COLO668 (cell line): ENCODE data around the gene RGL1.

Experiments used
- DNase-seq: peaks from one replicate; lab custom pipeline; 2025; ENCODE audit not compliant: unreplicated experiment; lab: John Stamatoyannopoulos, UW

The RGL1 gene

DNA sequence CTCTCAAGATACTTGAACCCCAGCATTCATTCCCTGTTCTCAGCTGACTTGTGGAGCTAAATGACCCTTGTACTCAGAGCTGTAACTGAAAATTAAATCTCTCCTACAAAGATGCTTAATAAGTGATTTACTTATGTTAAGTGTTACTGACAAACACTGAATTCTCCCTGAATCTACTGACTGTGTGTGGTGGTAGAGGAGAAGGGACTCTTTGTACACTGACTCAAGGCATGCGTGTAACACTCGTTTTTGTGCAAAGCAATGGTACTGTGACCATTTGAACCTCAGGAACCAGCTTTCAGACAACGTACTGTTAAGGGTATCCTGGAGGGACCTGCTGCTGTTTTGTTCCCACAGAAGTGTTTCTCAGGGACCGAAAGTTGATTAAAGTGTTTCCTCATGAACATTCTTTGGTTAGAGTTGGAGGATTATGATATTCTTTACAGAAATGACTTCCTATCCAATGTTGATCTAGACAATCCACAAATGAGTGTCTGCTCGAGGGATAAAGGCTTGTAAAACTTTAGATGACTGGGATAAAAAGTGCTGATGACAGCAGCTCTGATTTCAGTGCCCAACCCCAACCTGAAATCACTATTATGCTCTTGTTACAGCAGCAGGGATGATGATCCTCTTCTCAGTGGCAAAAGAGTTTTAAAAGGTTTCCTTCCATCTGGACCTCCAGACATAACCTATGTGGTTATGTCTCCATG, 12.8 kb downstream of the RGL1 start:
- no peak for DNase-seq

DNA sequence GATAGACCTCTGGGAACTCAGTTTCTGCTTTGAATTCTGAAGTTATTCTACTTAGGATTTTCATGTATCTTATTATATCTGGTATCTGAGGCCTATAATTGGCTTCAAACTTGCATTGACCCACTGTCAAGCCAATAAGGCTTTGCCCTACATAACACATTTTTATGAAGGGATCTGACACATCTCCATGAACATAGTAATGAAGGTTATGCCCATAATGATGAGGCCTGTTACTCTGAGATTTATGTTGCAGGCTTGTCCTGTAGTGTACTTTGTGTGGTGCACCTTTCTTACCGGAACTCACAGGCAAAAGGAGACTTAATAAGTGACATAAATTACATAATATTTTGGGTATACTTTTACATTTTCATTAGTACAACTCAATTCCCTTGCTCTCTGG, 14.1 kb downstream of the RGL1 start:
- no peak for DNase-seq

DNA sequence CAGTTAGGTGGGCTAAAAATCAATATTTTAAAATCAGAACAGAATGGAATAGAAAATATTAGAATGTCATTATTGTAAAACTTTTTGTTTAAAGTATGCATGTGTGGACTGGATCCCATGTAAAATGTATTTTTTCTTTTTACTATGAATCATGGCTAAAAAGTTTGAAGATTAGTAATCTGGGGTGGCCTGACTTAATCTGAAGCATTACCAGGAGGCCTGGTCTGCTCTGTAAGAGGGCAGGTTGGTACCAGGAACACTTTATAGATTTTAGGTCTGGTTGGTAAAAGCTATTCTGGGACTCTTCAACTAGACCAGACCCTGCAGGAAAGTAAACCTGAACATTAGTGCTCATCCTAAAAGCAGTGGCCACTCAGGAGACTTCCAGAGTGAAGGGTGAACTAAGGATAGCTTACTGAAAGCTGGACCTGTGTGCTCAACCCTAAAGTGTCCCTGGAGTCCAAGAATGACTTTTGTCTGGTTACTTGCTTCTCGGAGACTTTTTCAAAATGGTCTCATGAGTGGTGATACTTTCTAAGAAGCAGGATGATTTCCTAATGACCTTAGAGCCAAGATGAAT, 16.5 kb downstream of the RGL1 start:
- DNase-seq, result no peak

DNA sequence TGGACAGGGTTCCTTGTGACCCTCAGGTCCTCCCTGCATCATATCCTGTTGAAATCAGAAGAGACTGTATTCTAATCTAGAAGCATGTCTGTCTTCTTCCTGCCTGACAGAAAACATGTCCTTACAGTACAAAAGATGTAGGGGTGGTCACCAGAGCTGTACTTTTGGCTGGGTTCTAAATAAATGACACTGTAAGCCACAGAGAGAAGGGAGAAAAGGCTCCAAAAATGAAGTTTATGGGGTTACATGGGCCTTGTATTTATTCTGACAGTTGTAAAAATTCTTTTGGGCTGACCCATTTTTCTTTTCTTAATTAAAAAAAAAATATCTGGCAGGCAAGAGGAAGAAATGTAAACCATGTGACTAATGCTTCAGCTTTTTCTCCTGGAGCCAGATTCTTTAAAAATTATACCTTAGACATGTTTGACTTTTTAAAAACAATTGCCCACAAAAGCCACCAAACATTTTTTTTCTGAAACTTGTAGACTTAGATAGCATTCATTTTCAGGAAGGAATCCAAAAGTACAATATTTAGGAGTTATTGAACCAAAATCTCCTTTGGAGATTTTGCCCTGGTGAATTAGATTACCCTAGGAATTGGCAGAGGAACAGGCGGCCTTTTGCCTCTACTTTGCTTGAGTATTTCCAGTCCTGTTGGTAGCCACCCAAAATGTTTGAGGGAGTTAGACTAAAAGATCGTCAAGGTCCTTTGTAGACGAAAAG, 17.1 kb downstream of the RGL1 start:
- DNase-seq, result no peak

DNA sequence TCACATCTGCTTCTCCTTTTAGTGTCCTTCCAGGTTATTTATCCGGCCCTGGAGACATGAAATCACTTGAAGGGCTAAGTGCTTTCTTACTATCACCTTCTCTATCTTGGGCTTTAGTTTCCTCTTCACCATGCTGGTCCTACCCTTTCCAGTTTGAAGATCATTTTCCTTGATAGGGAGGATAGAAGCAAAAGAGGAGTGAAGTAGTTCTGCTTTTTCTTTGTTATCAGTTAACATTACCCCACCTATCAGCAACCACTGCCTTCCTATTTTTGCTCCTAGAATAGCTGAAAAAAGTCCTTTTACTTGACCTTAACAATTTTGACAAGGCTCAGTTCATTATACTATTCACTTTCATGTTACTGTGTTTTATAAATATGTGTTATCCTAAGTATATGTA, 19.4 kb downstream of the RGL1 start:
- no peak for DNase-seq

DNA sequence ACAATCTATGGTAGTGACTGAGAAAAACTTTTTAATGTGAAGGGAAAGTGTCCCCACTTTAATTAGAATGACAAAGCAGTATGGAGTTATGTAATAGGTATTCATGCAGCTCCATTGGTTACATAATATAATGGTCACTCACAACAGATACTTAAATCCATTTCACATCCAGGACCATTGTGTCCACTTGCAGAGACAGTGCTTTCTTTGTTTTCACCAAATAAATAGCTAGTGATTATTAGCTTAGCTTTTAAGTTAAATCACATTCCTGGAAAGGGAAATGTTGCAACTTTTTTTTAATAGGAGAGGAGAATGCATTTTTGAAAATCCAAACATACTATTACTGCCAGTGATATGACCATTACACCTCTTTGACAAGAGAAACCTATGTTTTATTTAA, 22.9 kb downstream of the RGL1 start:
- DNase-seq, result no peak

DNA sequence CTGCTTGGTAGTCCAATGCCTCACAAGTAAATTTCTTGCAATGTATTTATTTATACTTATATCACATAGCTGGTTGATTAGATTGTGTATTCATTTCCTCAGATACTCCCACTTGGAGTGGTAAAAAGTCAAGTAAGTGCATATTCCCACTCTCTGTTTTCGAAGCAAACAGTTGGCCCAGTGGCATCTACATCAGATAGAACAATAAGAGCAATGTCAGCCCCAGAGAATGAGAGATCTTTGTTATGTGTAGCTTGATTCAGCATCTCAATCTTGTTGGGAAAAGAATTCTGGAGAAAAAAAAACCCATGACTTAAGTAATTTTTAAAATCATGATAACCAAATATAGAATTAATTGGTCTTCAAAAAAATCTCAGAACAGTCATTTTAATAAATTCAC, 25.5 kb downstream of the RGL1 start:
- no peak for DNase-seq

DNA sequence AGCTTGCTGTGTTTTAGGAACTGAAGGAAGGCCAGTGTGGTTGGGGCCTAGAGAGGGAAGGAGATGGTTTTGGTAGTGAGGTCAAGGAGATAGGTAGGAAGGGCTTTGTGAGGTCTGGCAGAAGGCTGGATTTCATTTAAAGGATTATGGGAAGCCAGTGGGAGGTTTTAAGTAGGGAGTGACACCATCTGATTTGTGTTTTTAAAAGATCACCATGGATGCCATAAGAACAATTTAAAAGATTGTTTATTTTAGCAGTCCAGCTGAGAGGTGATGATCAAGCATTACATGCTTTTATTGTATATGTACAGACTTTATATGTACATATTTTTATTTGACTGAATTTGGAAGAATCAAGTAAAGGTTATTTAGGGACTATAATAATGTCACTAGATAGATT, 26.4 kb downstream of the RGL1 start:
- no peak for DNase-seq

DNA sequence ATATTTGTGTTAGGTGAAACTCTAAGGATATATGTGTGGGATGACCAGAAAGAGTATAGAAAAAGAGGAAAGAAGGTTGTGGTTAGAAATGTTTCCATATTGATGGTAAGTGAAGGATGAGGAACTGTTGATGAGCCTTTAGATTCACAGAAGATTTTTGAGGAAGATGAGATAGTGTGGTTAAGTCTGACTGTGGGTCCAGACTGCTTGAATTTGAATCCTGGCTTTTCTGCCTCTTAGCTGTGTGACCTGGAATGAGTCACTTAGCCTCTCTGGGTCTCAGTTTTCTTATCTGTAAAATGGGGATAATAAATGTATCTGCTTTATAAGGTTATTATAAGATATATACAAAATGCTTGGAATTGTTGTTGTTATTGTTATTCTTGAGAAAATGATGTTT, 27.5 kb downstream of the RGL1 start:
- no peak for DNase-seq

DNA sequence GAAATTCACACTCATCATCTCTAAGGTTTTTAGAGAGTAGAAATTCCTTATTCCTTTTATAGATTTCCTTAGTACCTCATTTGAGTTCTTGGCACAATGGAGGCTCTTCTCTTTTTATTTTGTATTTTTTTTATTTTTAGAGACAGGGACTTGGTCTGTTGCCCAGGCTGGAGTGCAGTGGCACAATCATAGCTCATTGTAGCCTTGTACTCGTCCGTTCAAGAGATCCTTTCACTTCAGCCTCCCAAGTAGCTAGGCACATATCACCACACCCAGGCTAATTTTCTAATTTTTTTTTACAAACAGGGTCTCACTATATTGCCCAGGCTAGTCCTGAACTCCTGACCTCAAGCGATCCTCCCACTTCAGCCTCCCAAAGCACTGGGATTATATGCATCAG, 29.6 kb downstream of the RGL1 start:
- DNase-seq, result no peak

DNA sequence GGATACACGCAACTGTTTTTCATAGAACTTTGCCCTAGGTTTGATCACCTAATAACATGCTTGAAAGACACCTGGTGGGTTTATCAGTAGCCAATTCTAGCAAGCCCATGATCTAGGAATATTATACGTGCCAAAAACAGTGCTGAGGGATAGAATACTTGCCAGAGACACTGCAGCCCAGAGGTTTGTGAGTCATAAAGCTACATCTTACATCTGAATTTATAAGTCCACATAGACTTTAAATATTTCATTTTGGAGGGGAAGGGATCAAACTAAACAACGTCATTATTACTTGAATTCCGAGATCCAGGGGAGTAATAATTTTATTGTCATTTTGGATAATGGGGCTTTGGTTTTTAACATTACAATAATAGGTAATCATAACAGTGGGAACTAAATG, 31.7 kb downstream of the RGL1 start:
- no peak for DNase-seq

DNA sequence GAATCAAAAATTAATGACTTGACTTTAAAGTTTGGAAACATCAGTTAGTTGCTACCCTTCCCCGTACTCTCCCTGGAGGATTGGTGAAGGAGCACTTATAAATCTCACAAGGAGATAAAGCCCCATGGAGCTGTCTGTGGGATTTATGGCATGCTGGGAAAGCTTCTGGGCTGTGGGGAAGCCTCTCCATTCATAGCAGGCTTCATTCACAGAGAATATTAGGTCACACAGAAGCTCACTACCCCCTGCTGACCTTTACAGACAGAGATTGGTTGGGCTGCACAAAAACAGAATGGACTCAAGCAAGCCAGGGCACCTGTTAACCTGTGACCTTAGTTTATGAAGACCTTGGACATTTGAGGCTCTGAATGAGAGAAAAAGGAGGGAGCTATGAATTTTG, 32.1 kb downstream of the RGL1 start:
- no peak for DNase-seq

DNA sequence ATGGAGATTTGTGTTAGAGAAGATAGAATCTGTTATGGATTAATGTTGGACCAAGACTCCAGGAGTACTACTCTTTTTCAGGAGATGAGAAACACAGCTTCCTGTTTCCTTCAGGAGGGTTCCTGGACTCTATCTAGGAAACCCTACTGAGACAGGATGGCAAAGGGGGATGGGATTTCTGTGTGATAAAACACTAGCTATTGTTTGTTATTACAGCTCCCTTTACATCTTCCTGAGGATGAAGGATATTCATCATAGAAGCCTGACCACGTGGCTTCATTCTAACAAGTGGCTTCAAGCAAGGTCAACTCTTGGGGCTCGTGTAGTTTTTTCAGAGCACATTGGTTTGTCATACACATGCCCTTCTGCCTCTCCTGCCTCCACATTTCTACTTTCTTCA, 33.3 kb downstream of the RGL1 start:
- DNase-seq, result no peak

DNA sequence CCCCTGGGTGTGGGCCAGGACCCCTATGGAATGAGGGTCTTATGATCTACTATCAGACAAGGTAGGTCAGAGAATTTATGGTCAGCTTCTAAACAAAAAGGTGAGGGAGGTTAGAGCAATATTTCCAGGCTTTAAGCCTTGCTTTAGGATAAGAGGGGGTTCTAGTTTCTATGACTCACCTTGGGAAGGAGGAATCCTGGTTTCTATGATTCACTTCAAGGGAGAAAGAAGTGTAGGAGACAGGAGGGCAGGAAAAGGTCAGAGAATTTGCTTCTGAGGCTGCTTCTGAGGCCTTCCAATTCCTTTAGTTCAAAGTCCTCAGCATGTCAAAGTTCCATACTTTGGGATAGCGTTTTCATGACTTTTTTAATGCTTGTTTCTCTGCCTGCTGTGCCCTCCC, 35.2 kb downstream of the RGL1 start:
- no peak for DNase-seq

DNA sequence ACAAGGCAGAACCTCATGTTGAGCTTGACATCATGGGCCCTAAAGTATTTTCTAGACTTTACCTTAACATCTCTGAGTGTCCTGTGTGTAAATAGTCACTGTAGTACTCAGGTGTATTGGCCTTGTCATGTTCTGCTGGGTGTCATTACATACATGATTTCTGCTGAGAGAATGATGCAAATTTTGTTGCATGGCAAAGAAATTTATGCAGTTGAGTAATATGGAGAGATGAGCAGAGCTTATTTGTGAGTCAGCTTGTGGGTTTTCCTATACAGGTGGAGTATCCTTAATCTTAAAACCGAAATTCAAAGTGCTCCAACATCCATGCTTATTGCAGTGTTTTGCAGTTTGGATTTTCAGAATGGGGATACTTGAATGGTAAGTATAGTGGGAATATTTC, 36.6 kb downstream of the RGL1 start:
- no peak for DNase-seq

DNA sequence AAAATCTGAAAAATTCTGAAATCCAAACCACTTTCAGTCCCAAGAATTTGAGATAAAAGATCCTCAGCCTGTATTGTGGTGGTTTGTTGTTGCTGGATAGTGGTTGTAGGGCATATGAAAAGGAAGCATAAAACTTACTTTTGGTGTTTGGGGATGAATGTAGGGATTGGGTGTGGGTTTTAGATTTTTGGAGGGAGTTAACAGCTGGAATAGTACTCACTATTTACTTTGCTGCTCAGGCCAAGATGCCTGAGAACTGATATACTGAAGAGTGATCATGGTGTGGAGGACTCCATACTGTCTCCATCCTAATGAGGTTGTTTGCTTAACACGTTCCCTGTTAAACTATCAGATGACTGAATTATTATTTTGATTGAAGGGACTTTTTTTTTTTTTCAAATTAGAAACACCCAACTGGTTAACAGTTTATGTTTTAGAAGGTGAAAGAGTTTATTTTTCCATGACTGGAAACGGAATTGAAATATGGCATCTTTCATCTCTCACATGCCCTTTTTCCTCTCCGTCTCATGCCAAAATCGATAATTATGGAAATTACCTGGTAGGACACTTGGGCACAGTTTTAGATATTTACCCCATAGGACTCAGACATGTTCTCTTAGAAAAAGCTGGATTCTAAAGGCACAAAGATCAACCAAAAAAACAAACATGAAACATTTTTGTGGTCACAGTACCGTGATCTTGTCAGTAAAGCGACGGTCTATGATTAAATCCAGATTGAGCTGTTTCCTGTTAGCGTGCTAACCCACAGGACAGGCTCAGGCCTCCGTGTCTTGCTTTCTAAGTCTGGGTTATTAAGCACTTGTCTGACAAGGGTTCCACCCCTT, 37.3 kb downstream of the RGL1 start:
- no peak for DNase-seq

DNA sequence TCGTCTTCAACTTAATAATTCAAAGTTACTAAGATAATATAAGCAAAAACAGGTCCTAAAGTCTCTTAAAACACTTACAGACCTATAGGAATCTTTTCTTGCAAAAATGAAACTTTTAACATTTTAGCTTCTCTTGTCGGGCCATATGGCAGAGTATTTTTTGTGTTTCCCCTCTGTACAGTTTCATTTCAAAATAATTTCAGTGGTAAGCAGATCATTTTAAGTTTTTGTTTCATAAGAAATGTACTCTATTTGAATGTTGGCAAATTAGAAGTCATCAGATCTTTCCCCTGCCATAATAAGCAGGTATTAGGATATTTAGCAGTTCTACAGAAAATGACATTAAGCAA, 37.9 kb downstream of the RGL1 start:
- DNase-seq, result no peak

DNA sequence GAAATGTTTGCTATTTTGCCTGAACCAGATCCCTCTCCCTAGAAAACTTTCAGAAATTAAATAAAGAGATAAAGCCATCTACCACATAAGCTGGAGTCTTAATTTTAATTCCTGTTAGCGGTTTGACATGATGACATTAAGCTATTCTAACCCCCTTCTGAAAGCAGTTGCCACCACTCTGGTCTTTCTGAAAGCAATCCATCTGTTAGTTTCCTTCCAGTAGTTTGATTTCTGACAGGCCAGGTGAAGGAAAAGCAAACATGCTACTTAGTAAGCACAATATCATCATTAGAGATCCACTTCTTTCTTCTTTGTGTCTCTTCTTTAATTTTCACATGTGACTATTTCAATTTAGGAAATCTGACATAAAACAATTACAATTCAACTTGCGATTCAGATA, 39.9 kb downstream of the RGL1 start:
- no peak for DNase-seq

DNA sequence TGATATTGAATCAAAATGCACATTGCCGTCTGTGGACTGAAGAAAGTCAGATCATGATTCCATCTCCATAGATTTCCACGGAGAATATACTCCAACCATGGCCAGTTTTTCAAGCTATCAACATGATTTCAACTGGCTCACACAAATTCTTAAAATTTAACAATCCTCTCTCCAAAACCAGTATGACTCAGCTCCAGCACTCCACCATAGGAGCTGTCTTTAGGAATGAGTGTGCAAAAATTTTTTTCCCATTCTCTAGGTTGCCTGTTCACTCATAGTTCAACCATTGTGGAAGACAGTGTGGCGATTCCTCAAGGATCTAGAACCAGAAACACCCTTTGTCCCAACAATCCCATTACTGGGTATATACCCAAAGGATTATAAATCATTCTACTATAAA, 40.8 kb downstream of the RGL1 start:
- DNase-seq, result no peak

DNA sequence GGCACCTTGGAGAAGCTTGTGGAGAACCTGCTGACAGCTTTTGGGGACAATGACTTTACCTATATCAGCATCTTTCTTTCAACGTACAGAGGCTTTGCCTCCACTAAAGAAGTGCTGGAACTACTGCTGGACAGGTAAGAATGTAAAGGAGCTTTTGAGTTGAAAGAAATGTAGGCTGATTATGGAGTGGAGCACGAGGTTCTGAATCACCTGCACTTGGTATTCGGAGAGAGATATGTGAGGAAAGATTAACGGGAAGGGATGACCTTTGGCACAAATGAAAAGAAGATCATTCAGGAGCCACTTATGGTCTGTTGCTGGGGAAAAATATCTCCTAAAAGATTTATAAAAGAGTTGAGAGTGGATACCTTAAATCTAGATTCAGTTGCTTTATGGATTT, 42.7 kb downstream of the RGL1 start:
- no peak for DNase-seq

DNA sequence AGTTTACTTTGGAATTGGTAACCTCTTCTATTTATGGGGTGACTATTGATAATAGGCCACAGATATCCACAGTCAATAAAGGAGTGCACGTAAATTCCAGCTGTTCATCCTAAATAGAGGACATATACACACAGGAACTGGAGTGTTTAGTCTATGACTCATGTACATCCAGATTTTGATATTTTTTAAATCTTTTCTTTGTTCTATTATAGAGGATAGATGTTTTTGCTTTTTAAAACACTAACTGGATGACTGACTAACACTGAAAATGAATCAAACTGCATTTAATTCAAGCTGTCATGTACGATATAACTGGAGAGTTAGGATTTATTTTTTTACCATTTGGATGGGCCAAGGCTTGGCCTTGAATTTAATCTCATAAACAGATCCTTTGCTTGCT, 45.9 kb downstream of the RGL1 start:
- no peak for DNase-seq

DNA sequence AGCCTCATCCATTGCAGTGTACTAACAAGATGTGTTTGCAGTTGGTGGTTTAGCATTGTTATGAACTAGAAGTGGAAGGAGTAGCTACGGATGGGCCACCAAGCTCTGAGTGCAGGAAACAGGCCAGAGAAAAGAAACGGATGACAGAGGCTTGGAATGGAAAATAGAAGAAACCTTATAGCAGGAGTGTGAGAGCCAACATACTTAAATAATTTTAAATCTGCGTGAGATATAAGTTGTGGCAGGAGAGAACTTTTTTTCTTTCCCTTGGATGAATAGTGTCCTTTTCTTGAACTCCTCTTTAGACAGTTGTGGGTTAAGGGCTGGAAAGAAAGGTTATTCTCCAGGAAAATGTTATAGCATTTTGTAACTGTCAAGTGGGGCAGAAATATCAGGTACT, 54.2 kb downstream of the RGL1 start:
- DNase-seq, result no peak
